LNCaP clone FGC (cell line): ENCODE data around the gene ADGRF3.
"Not testable (repeated sequence)": the region's sequence is repeated elsewhere in the genome, so short reads cannot be mapped to it uniquely, and the experiment has no call there.

Experiments
- DNase-seq: peaks from one replicate; pipeline ENCODE4 v3.0.0-alpha.2; 2011; ENCODE audit warnings: low read depth
- H3K4me3 ChIP-seq: 2 replicates; pipeline ENCODE4 v1.5.1; 2011; ENCODE audit warnings: mild to moderate bottlenecking, low read depth, low read length, control low read depth
- CTCF ChIP-seq: IDR thresholded peaks from 2 replicates; pipeline ENCODE4 v1.5.1; 2012; ENCODE audit warnings: mild to moderate bottlenecking; ENCODE audit not compliant: control insufficient read depth, insufficient read depth; ENCODE audit errors: extremely low read depth

The ADGRF3 gene

GRCh38 chr2:26340831-26341230, 5.8 kb downstream of the ADGRF3 start:
- no peak for TF ChIP-seq CTCF
- no peak for DNase-seq
- no peak overlapping the region for H3K4me3 ChIP-seq

- TF ChIP-seq CTCF: no peak
- H3K4me3 ChIP-seq: no peak overlapping the region
- no peak for DNase-seq
Measured at GRCh38 chr2:26337298-26337697, 9.3 kb downstream of the ADGRF3 start.

- no peak overlapping the region for H3K4me3 ChIP-seq
- no peak for TF ChIP-seq CTCF
- no peak for DNase-seq
Measured at GRCh38 chr2:26336719-26337118, 9.9 kb downstream of the ADGRF3 start.

- DNase-seq: no peak
- no peak overlapping the region for H3K4me3 ChIP-seq
- TF ChIP-seq CTCF: no peak
Measured at GRCh38 chr2:26335231-26335630, 11.4 kb downstream of the ADGRF3 start.

GRCh38 chr2:26333293-26333692, 13.3 kb downstream of the ADGRF3 start:
- no peak for TF ChIP-seq CTCF
- no peak for DNase-seq
- no peak overlapping the region for H3K4me3 ChIP-seq

GRCh38 chr2:26331321-26331720, 15.3 kb downstream of the ADGRF3 start:
- DNase-seq, H3K4me3 ChIP-seq: not testable (repeated sequence)

GRCh38 chr2:26330604-26331003, 16.0 kb downstream of the ADGRF3 start:
- TF ChIP-seq CTCF: no peak
- H3K4me3 ChIP-seq: no peak overlapping the region
- no peak for DNase-seq
